GM04504 (cell line): ENCODE data around the gene SPATA17.
A peak's percentile ranks its signal among the peaks of the same experiment; 100 is the strongest.
"Not testable (repeated sequence)": the region's sequence is repeated elsewhere in the genome, so short reads cannot be mapped to it uniquely, and the experiment has no call there.

ENCODE experiments used
- DNase-seq: peaks from one replicate; pipeline ENCODE4 v3.0.0-alpha.2; 2012; ENCODE audit warnings: low read depth

SPATA17 gene

GRCh38 chr1:217630711-217631591, at the start of gene SPATA17, which contains the start of gene GPATCH2:
Gene SPATA17, plus strand, starts transcription at chr1:217631344. Its CDS starts 35 bp downstream, at chr1:217631379.
Gene GPATCH2, minus strand, starts transcription at chr1:217631090. Its CDS starts 119 bp downstream, at chr1:217630971.
- DNase-seq = peak; percentile 85

GRCh38 chr1:217584286-217584811, 46.8 kb upstream of the SPATA17 start:
- not testable (repeated sequence) for DNase-seq

GRCh38 chr1:217585577-217585976, 45.6 kb upstream of the SPATA17 start:
- DNase-seq = no peak

- no peak for DNase-seq
These were observed 44.6 kb upstream of the SPATA17 start for GRCh38 chr1:217586586-217586985.

- no peak for DNase-seq
These were observed 40.5 kb upstream of the SPATA17 start for GRCh38 chr1:217590598-217590997.

- DNase-seq = no peak
These were observed 32.0 kb upstream of the SPATA17 start for GRCh38 chr1:217599154-217599553.

GRCh38 chr1:217602380-217602779, 28.8 kb upstream of the SPATA17 start:
- no peak for DNase-seq

GRCh38 chr1:217605390-217605789, 25.8 kb upstream of the SPATA17 start:
- DNase-seq = no peak

GRCh38 chr1:217614200-217614712, 16.9 kb upstream of the SPATA17 start:
- DNase-seq = no peak

- no peak for DNase-seq
These were observed 14.0 kb upstream of the SPATA17 start for GRCh38 chr1:217617126-217617525.

GRCh38 chr1:217620814-217621213, 10.3 kb upstream of the SPATA17 start:
- DNase-seq = no peak

GRCh38 chr1:217622042-217622441, 9.1 kb upstream of the SPATA17 start:
- DNase-seq = no peak

- DNase-seq = no peak
These were observed 4.8 kb upstream of the SPATA17 start for GRCh38 chr1:217626321-217626720.

- DNase-seq = no peak
These were observed 3.7 kb upstream of the SPATA17 start for GRCh38 chr1:217627431-217627830.

- DNase-seq = no peak
These were observed 11.3 kb downstream of the SPATA17 start for GRCh38 chr1:217642455-217642854.

GRCh38 chr1:217647791-217648190, 16.6 kb downstream of the SPATA17 start:
- DNase-seq = no peak

GRCh38 chr1:217650674-217651073, 19.5 kb downstream of the SPATA17 start:
- DNase-seq = no peak

GRCh38 chr1:217660353-217661062, 29.4 kb downstream of the SPATA17 start:
- DNase-seq = peak; percentile 50

GRCh38 chr1:217661407-217661806, 30.3 kb downstream of the SPATA17 start:
- DNase-seq = no peak

GRCh38 chr1:217668351-217668940, 37.3 kb downstream of the SPATA17 start:
- DNase-seq = no peak

- DNase-seq = no peak
These were observed 42.2 kb downstream of the SPATA17 start for GRCh38 chr1:217673387-217673786.
